SK-N-SH (cell line): ENCODE results near the gene TXNDC9.
"Not testable (repeated sequence)": the region's sequence is repeated elsewhere in the genome, so short reads cannot be mapped to it uniquely, and the experiment has no call there.

ENCODE experiments used
- EZH2phosphoT487 ChIP-seq: fragments of 200-600 bp; sonication (generic); IDR thresholded peaks from 2 replicates; pipeline ENCODE4 v1.6.1; 2017; ENCODE audit warnings: low read depth, mixed run types, mild to moderate bottlenecking, antibody characterized with exemption, moderate library complexity, borderline replicate concordance
- POLR2AphosphoS5 ChIP-seq: IDR thresholded peaks from 2 replicates; pipeline ENCODE4 v1.6.1; 2012; ENCODE audit warnings: low read depth, low read length
- ZBTB33 ChIP-seq: IDR thresholded peaks from 2 replicates; pipeline ENCODE4 v1.4.0; 2012; ENCODE audit warnings: low read depth, borderline replicate concordance

- TF ChIP-seq ZBTB33, EZH2phosphoT487, POLR2AphosphoS5: not testable (repeated sequence)
Observed at GRCh38 chr2:99301097-99301496, 35.0 kb downstream of the TXNDC9 start, which contains the start of gene LYG1.
